Skeletal muscle tissue (tissue), 4 donors: ENCODE measurements around the gene GPR142. TPM values are rescaled to one million over a fixed set of nuclear protein-coding genes. Genes with fewer than 3 reads are reported as not detected.
"Not testable (repeated sequence)": the region's sequence is repeated elsewhere in the genome, so short reads cannot be mapped to it uniquely, and the experiment has no call there.

Experiments used
- H3K27ac ChIP-seq: one replicate; pipeline ENCODE4 v1.7.0; 2013; ENCODE audit warnings: mild to moderate bottlenecking, low read depth, low read length, inconsistent platforms
- H3K27me3 ChIP-seq, 3 donors: one replicate each; pipeline ENCODE4 v1.7.0; 2013; ENCODE audit warnings: low read length in 3 of 3; ENCODE audit not compliant: control insufficient read depth in 3 of 3, insufficient read depth in 3 of 3
- H3K36me3 ChIP-seq, 3 donors: one replicate each; pipeline ENCODE4 v1.7.0; 2013; ENCODE audit warnings: low read length in 3 of 3; ENCODE audit not compliant: control insufficient read depth in 3 of 3, insufficient read depth in 3 of 3
- H3K4me1 ChIP-seq, 3 donors: one replicate each; pipeline ENCODE4 v1.7.0; 2013; ENCODE audit warnings: low read length in 3 of 3, mild to moderate bottlenecking in 3 of 3; ENCODE audit not compliant: control insufficient read depth in 3 of 3, insufficient read depth in 3 of 3
- H3K4me3 ChIP-seq, 3 donors: one replicate each; pipeline ENCODE4 v1.7.0; 2013; ENCODE audit warnings: low read length in 3 of 3
- H3K9ac ChIP-seq, 3 donors: one replicate each; pipeline ENCODE4 v1.7.0; 2013; ENCODE audit warnings: low read length in 3 of 3, mild to moderate bottlenecking in 3 of 3, moderate library complexity in 2 of 3, low read depth in 1 of 3
- H3K9me3 ChIP-seq, 3 donors: one replicate each; pipeline ENCODE4 v1.7.0; 2013; ENCODE audit warnings: low read length in 3 of 3; ENCODE audit not compliant: control insufficient read depth in 3 of 3
- total RNA-seq: library from RNA; depleted of rRNA; stranded (reverse); fragments of >200 nt; gene quantifications from one replicate; pipeline ENCODE4 v1.2.3, GENCODE V29; 2014
- donor health status: Osteomylitis.

Gene GPR142
- total RNA-seq, 1 donor from 2014 or later = not detected

- Histone ChIP-seq H3K27me3 (peaks cover 0 to 3% (median 0%) of the 10 kb centered on the region in 3 donors), H3K4me3 (no peak overlapping the region), H3K36me3 (no peaks in the 10 kb centered on the region), H3K9me3 (no peaks in the 10 kb centered on the region), H3K9ac (peak overlapping the region in 1 of 3 donors; percentile 25), H3K27ac (no peak overlapping the region), H3K4me1 (peaks cover 9 to 12% (median 10%) of the 10 kb centered on the region in 3 donors)
Observed at GRCh38 chr17:74404218-74404617, 36.9 kb downstream of the GPR142 start.

GRCh38 chr17:74404789-74405188, 37.5 kb downstream of the GPR142 start:
- no peak overlapping the region for H3K4me3 ChIP-seq
- no peaks in the 10 kb centered on the region for H3K36me3 ChIP-seq
- no peaks in the 10 kb centered on the region for H3K9me3 ChIP-seq
- peaks cover 9 to 12% (median 10%) of the 10 kb centered on the region in 3 donors for H3K4me1 ChIP-seq
- H3K27me3 ChIP-seq = peaks cover 0 to 3% (median 0%) of the 10 kb centered on the region in 3 donors
- no peak overlapping the region for H3K27ac ChIP-seq
- no peak overlapping the region for H3K9ac ChIP-seq

- H3K36me3 ChIP-seq, H3K9ac ChIP-seq, H3K4me3 ChIP-seq, H3K27me3 ChIP-seq, H3K27ac ChIP-seq, H3K9me3 ChIP-seq: not testable (repeated sequence)
- H3K4me1 ChIP-seq = peaks cover 9 to 12% (median 10%) of the 10 kb centered on the region in 3 donors
Observed at GRCh38 chr17:74405311-74405710, 38.0 kb downstream of the GPR142 start.

GRCh38 chr17:74407384-74407783, 40.1 kb downstream of the GPR142 start:
- Histone ChIP-seq H3K4me3 (no peak overlapping the region), H3K36me3 (no peaks in the 10 kb centered on the region), H3K9me3 (no peaks in the 10 kb centered on the region), H3K4me1 (peaks cover 9 to 12% (median 10%) of the 10 kb centered on the region in 3 donors), H3K27me3 (peaks cover 0 to 3% (median 0%) of the 10 kb centered on the region in 3 donors), H3K27ac (no peak overlapping the region), H3K9ac (peak overlapping the region in 1 of 3 donors; percentile 25)

- Histone ChIP-seq H3K36me3 (no peaks in the 10 kb centered on the region), H3K4me3 (no peak overlapping the region), H3K27me3 (peaks cover 0 to 3% (median 0%) of the 10 kb centered on the region in 3 donors), H3K27ac (no peak overlapping the region), H3K9me3 (no peaks in the 10 kb centered on the region), H3K9ac (no peak overlapping the region), H3K4me1 (peaks cover 9 to 11% (median 10%) of the 10 kb centered on the region in 3 donors)
Observed at GRCh38 chr17:74408262-74408661, 41.0 kb downstream of the GPR142 start.

GRCh38 chr17:74408815-74409214, 41.5 kb downstream of the GPR142 start:
- Histone ChIP-seq H3K36me3 (no peaks in the 10 kb centered on the region), H3K27me3 (peaks cover 0 to 3% (median 0%) of the 10 kb centered on the region in 3 donors), H3K4me1 (peaks cover 3 to 6% (median 5%) of the 10 kb centered on the region in 3 donors), H3K4me3 (no peak overlapping the region), H3K9me3 (no peaks in the 10 kb centered on the region), H3K9ac (no peak overlapping the region), H3K27ac (no peak overlapping the region)

- H3K36me3 ChIP-seq = no peaks in the 10 kb centered on the region
- no peaks in the 10 kb centered on the region for H3K27me3 ChIP-seq
- H3K27ac ChIP-seq = no peak overlapping the region
Observed at GRCh38 chr17:74410001-74410443, 42.7 kb downstream of the GPR142 start.

GRCh38 chr17:74412581-74412980, 45.3 kb downstream of the GPR142 start:
- Histone ChIP-seq H3K27me3 (no peaks in the 10 kb centered on the region), H3K36me3 (no peaks in the 10 kb centered on the region), H3K27ac (no peak overlapping the region), H3K4me1 (peaks cover 4 to 8% (median 4%) of the 10 kb centered on the region in 3 donors), H3K9me3 (no peaks in the 10 kb centered on the region), H3K9ac (no peak overlapping the region), H3K4me3 (no peak overlapping the region)

More at GRCh38 chr17:74410001-74410443, 42.7 kb downstream of the GPR142 start:
- H3K9ac ChIP-seq = no peak overlapping the region
- H3K4me3 ChIP-seq = no peak overlapping the region
- H3K4me1 ChIP-seq = peaks cover 0 to 2% (median 0%) of the 10 kb centered on the region in 3 donors
- H3K9me3 ChIP-seq = no peaks in the 10 kb centered on the region

GRCh38 chr17:74413491-74413890, 46.2 kb downstream of the GPR142 start:
- H3K4me1 ChIP-seq = peaks cover 6 to 13% (median 8%) of the 10 kb centered on the region in 3 donors
- no peaks in the 10 kb centered on the region for H3K9me3 ChIP-seq
- no peak overlapping the region for H3K4me3 ChIP-seq
- H3K27ac ChIP-seq = no peak overlapping the region
- H3K27me3 ChIP-seq = no peaks in the 10 kb centered on the region
- H3K9ac ChIP-seq = no peak overlapping the region
- H3K36me3 ChIP-seq = no peaks in the 10 kb centered on the region

- Histone ChIP-seq H3K9me3 (no peaks in the 10 kb centered on the region), H3K4me3 (no peak overlapping the region), H3K9ac (no peak overlapping the region), H3K4me1 (peaks cover 6 to 13% (median 8%) of the 10 kb centered on the region in 3 donors), H3K36me3 (no peaks in the 10 kb centered on the region), H3K27ac (no peak overlapping the region), H3K27me3 (no peaks in the 10 kb centered on the region)
Observed at GRCh38 chr17:74414510-74414909, 47.2 kb downstream of the GPR142 start.
